Loucy (cell line): ENCODE results near the gene DLG1.

Experiments used
- H2AFZ ChIP-seq: fragments of 200-600 bp; sonication (generic); 2 replicates; pipeline ENCODE4 v1.6.0; 2016; ENCODE audit warnings: antibody characterized with exemption, mild to moderate bottlenecking, low read length, moderate library complexity
- H3F3A ChIP-seq: fragments of 200-600 bp; 2 replicates; pipeline ENCODE4 v1.6.0; 2016; ENCODE audit warnings: antibody characterized with exemption, low read depth, mild to moderate bottlenecking
- H3K27me3 ChIP-seq: fragments of 200-600 bp; sonication (generic); 2 replicates; pipeline ENCODE4 v1.6.1; 2014; ENCODE audit warnings: low read length, mild to moderate bottlenecking; ENCODE audit not compliant: insufficient read depth, poor library complexity, severe bottlenecking
- H3K36me3 ChIP-seq: fragments of 200-600 bp; sonication (generic); 2 replicates; pipeline ENCODE4 v1.6.1; 2016; ENCODE audit warnings: low read length; ENCODE audit not compliant: insufficient read depth
- H3K4me1 ChIP-seq: fragments of 200-600 bp; sonication (generic); 2 replicates; pipeline ENCODE4 v1.5.1; 2014; ENCODE audit warnings: low read length, mild to moderate bottlenecking; ENCODE audit not compliant: insufficient read depth, poor library complexity, severe bottlenecking
- H3K4me2 ChIP-seq: fragments of 200-600 bp; sonication (generic); 2 replicates; pipeline ENCODE4 v1.6.0; 2014; ENCODE audit warnings: antibody characterized with exemption, low read length, low read depth, mild to moderate bottlenecking; ENCODE audit not compliant: poor library complexity, severe bottlenecking
- H3K4me3 ChIP-seq: fragments of 200-600 bp; sonication (generic); 2 replicates; pipeline ENCODE4 v1.5.1; 2014; ENCODE audit warnings: low read length, mild to moderate bottlenecking, mixed read lengths; ENCODE audit not compliant: poor library complexity, severe bottlenecking
- H3K79me2 ChIP-seq: fragments of 200-600 bp; sonication (generic); 2 replicates; pipeline ENCODE4 v1.6.1; 2014; ENCODE audit warnings: low read length; ENCODE audit not compliant: insufficient read depth
- H3K9ac ChIP-seq: fragments of 200-600 bp; sonication (generic); 2 replicates; pipeline ENCODE4 v1.6.0; 2014; ENCODE audit warnings: mild to moderate bottlenecking, low read depth, low read length, moderate library complexity; ENCODE audit not compliant: poor library complexity, severe bottlenecking
- H3K9me2 ChIP-seq: fragments of 200-600 bp; sonication (generic); replicated peaks from 2 replicates; pipeline ENCODE4 v1.6.1; 2016; ENCODE audit warnings: low read depth, low read length, mixed read lengths
- H3K9me3 ChIP-seq: fragments of 200-600 bp; sonication (generic); 2 replicates; pipeline ENCODE4 v1.6.1; 2014; ENCODE audit warnings: mild to moderate bottlenecking, antibody characterized with exemption, low read length, low read depth; ENCODE audit not compliant: insufficient read depth
- H4K20me1 ChIP-seq: fragments of 200-600 bp; sonication (generic); 2 replicates; pipeline ENCODE4 v1.6.0; 2014; ENCODE audit warnings: antibody characterized with exemption, low read length, mild to moderate bottlenecking; ENCODE audit not compliant: insufficient read depth, poor library complexity, severe bottlenecking
- CTCF ChIP-seq: fragments of 200-600 bp; sonication (generic); conservative IDR thresholded peaks from 2 replicates; pipeline ENCODE4 v1.5.1; 2014; ENCODE audit warnings: mild to moderate bottlenecking, antibody characterized with exemption, low read length
- EZH2phosphoT487 ChIP-seq: fragments of 200-600 bp; IDR thresholded peaks from 2 replicates; pipeline ENCODE4 v1.6.1; 2018; ENCODE audit warnings: antibody characterized with exemption, mild to moderate bottlenecking, moderate library complexity, borderline replicate concordance

Gene DLG1

GRCh38 chr3:197171481-197172067 is 126.8 kb downstream of the DLG1 start:
- H3K9me3 ChIP-seq: no peaks in the 10 kb centered on the region
- H3F3A ChIP-seq: no peaks in the 10 kb centered on the region
- H4K20me1 ChIP-seq: no peaks in the 10 kb centered on the region
- no peak overlapping the region for H2AFZ ChIP-seq
- H3K36me3 ChIP-seq: peaks cover 8% of the 10 kb centered on the region
- H3K4me3 ChIP-seq: no peak overlapping the region
- H3K27me3 ChIP-seq: no peaks in the 10 kb centered on the region
- H3K4me1 ChIP-seq: peaks cover 19% of the 10 kb centered on the region
- no peak overlapping the region for H3K9ac ChIP-seq
- no peak for TF ChIP-seq CTCF
- TF ChIP-seq EZH2phosphoT487: no peak
- H3K9me2 ChIP-seq: no peaks in the 10 kb centered on the region
- H3K4me2 ChIP-seq: no peak overlapping the region
- H3K79me2 ChIP-seq: peaks cover 24% of the 10 kb centered on the region; the same call in 1 of the 2 replicates

- H3K36me3 ChIP-seq: peaks cover 8% of the 10 kb centered on the region
- H3K9ac ChIP-seq: no peak overlapping the region
- TF ChIP-seq EZH2phosphoT487 (no peak), CTCF (no peak)
- H4K20me1 ChIP-seq: peaks cover 5% of the 10 kb centered on the region
- no peaks in the 10 kb centered on the region for H3F3A ChIP-seq
- no peaks in the 10 kb centered on the region for H3K9me3 ChIP-seq
- no peaks in the 10 kb centered on the region for H3K9me2 ChIP-seq
- peaks cover 6% of the 10 kb centered on the region for H3K4me1 ChIP-seq
- H3K27me3 ChIP-seq: no peaks in the 10 kb centered on the region
- H3K4me3 ChIP-seq: no peak overlapping the region
- no peak overlapping the region for H2AFZ ChIP-seq
- H3K4me2 ChIP-seq: no peak overlapping the region
- peaks cover 14% of the 10 kb centered on the region; the same call in 1 of the 2 replicates for H3K79me2 ChIP-seq
Observed at GRCh38 chr3:197169028-197169427, 129.4 kb downstream of the DLG1 start.

- Histone ChIP-seq H3K9me3 (no peaks in the 10 kb centered on the region), H3K4me1 (peaks cover 6% of the 10 kb centered on the region), H3K4me3 (no peak overlapping the region), H3K36me3 (peaks cover 11% of the 10 kb centered on the region), H2AFZ (no peak overlapping the region), H3K27me3 (no peaks in the 10 kb centered on the region), H3K4me2 (no peak overlapping the region), H3F3A (no peaks in the 10 kb centered on the region), H3K79me2 (peaks cover 10% of the 10 kb centered on the region; the same call in 1 of the 2 replicates), H3K9ac (no peak overlapping the region), H3K9me2 (no peaks in the 10 kb centered on the region), H4K20me1 (peaks cover 5% of the 10 kb centered on the region)
- no peak for TF ChIP-seq EZH2phosphoT487
- TF ChIP-seq CTCF: no peak
Observed at GRCh38 chr3:197168606-197169005, 129.8 kb downstream of the DLG1 start.
